Glutamatergic neuron (in vitro differentiated cells): ENCODE measurements around the gene NBEA. TPM values are rescaled to one million over a fixed set of nuclear protein-coding genes. Genes with fewer than 3 reads are reported as not detected.
"Not testable (repeated sequence)": the region's sequence is repeated elsewhere in the genome, so short reads cannot be mapped to it uniquely, and the experiment has no call there.

Experiments used
- DNase-seq: peaks from one replicate; pipeline ENCODE4 v3.0.0; 2022
- H3K27ac Mint-ChIP-seq: one replicate; pipeline ENCODE4 v1.8.0; 2020; ENCODE audit warnings: mild to moderate bottlenecking, mixed read lengths, inconsistent platforms; ENCODE audit not compliant: unreplicated experiment
- H3K27me3 Mint-ChIP-seq: one replicate; pipeline ENCODE4 v1.8.0; 2020; ENCODE audit warnings: mild to moderate bottlenecking, moderate library complexity, mixed read lengths, inconsistent platforms; ENCODE audit not compliant: unreplicated experiment
- H3K36me3 Mint-ChIP-seq: one replicate; pipeline ENCODE4 v1.8.0; 2020; ENCODE audit warnings: mild to moderate bottlenecking, mixed read lengths, inconsistent platforms; ENCODE audit not compliant: unreplicated experiment
- H3K4me1 Mint-ChIP-seq: one replicate; pipeline ENCODE4 v1.8.0; 2020; ENCODE audit warnings: mild to moderate bottlenecking, low read depth, mixed read lengths, inconsistent platforms; ENCODE audit not compliant: unreplicated experiment
- H3K4me3 Mint-ChIP-seq: one replicate; pipeline ENCODE4 v1.8.0; 2020; ENCODE audit warnings: mild to moderate bottlenecking, mixed read lengths, inconsistent platforms; ENCODE audit not compliant: unreplicated experiment
- H3K9me3 Mint-ChIP-seq: one replicate; pipeline ENCODE4 v1.8.0; 2020; ENCODE audit warnings: mild to moderate bottlenecking, moderate library complexity, mixed read lengths, inconsistent platforms; ENCODE audit not compliant: unreplicated experiment
- CTCF ChIP-seq: fragments of 200-600 bp; sonication (generic); IDR thresholded peaks from one replicate; pipeline ENCODE4 v1.5.0; 2021; ENCODE audit not compliant: partially characterized antibody, unreplicated experiment
- total RNA-seq: library from RNA; stranded (reverse); fragmentation: NEBNext Ultra II Directional; extraction: Animal tissue kit (Norgen Biotek cat#: 25700); gene quantifications from one replicate; pipeline ENCODE4 v1.2.1, GENCODE V29; 2021; ENCODE audit not compliant: unreplicated experiment

The NBEA gene
- total RNA-seq, 1 donor from 2014 or later: 48.3 TPM

DNA sequence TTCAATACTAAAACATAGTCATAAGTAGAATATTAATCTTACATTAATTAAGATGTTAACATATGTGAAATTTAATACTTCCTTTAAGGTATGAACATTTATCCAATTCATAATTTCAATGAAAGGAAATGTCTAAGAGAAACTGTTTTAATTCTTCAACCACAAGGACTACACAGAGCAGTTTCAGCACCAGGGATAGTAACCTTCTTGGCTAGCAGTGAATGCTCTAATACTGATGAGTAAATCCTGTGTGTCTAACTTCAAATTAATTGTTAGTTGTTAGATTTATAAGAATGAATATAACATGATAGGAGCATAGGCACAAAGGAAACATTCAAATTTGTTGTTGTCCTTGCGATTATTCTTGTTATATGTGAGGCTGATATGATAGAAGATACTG is 15.6 kb upstream of the NBEA start:
- H3K36me3 Mint-ChIP-seq: no peaks in the 10 kb centered on the region
- no peak overlapping the region for H3K4me3 Mint-ChIP-seq
- H3K4me1 Mint-ChIP-seq: no peaks in the 10 kb centered on the region
- H3K27me3 Mint-ChIP-seq: no peaks in the 10 kb centered on the region
- no peak for TF ChIP-seq CTCF
- H3K9me3 Mint-ChIP-seq: no peaks in the 10 kb centered on the region
- H3K27ac Mint-ChIP-seq: no peak overlapping the region
- no peak for DNase-seq

DNA sequence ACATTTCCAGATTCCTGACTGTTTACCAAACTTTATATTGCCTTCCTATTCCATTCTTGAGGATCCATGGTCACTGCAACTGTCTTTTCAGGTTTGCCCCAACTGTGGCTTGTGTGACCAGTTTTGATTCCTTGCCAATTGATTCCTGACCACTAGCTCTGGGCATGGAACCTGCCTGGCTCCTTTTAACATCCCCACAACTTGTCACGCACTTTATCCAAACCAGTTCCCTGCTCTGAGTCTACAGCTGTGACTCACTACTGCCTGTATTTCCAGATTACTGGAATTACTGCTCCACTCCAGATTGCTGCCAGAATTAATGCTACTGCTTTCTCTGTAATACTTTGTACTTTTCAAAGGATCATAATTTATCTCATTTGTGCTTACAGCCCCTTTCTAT is 13.4 kb upstream of the NBEA start:
- H3K27me3 Mint-ChIP-seq, H3K27ac Mint-ChIP-seq, H3K36me3 Mint-ChIP-seq, H3K9me3 Mint-ChIP-seq, H3K4me1 Mint-ChIP-seq, DNase-seq, H3K4me3 Mint-ChIP-seq: not testable (repeated sequence)

GRCh38 chr13:34931572-34931971 is 10.5 kb upstream of the NBEA start:
- Mint-ChIP-seq H3K4me1 (no peaks in the 10 kb centered on the region), H3K36me3 (no peaks in the 10 kb centered on the region), H3K27ac (no peak overlapping the region), H3K4me3 (no peak overlapping the region), H3K27me3 (no peaks in the 10 kb centered on the region), H3K9me3 (no peaks in the 10 kb centered on the region)
- TF ChIP-seq CTCF: no peak
- no peak for DNase-seq

GRCh38 chr13:34933349-34933748 is 8.7 kb upstream of the NBEA start:
- no peak for TF ChIP-seq CTCF
- no peaks in the 10 kb centered on the region for H3K9me3 Mint-ChIP-seq
- no peak overlapping the region for H3K27ac Mint-ChIP-seq
- no peaks in the 10 kb centered on the region for H3K4me1 Mint-ChIP-seq
- no peaks in the 10 kb centered on the region for H3K36me3 Mint-ChIP-seq
- no peak for DNase-seq
- H3K4me3 Mint-ChIP-seq: no peak overlapping the region
- no peaks in the 10 kb centered on the region for H3K27me3 Mint-ChIP-seq

DNA sequence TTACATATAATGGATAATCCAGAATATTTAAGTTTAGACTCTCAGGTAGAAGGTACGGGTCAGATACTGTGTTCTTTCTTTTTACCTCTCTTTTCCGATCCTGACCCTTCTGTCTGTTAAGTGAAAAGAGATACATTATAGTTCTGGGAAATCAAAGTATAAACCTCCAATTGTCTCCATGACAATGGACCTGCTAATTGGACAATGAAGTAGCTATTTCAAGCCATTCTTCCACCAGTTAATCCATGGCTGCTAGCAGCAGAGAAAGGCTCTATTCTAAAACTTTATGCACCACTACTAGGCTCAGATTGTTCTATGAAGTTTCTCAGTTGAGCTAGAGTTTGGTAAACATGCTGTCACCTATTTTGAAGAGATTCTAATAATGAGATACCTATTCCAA is 8.3 kb upstream of the NBEA start:
- H3K4me3 Mint-ChIP-seq: no peak overlapping the region

More for the DNA sequence above, 8.3 kb upstream of the NBEA start:
- TF ChIP-seq CTCF: no peak
- Mint-ChIP-seq H3K27ac (no peak overlapping the region), H3K36me3 (no peaks in the 10 kb centered on the region), H3K9me3 (no peaks in the 10 kb centered on the region), H3K27me3 (no peaks in the 10 kb centered on the region), H3K4me1 (no peaks in the 10 kb centered on the region)
- no peak for DNase-seq
